ENCODE results near the gene KIAA1671. TPM values are rescaled to one million over a fixed set of nuclear protein-coding genes. Genes with fewer than 3 reads are reported as not detected.

Gene KIAA1671
- total RNA-seq, 1 donor from 2014 or later = 62.1 TPM

DNA sequence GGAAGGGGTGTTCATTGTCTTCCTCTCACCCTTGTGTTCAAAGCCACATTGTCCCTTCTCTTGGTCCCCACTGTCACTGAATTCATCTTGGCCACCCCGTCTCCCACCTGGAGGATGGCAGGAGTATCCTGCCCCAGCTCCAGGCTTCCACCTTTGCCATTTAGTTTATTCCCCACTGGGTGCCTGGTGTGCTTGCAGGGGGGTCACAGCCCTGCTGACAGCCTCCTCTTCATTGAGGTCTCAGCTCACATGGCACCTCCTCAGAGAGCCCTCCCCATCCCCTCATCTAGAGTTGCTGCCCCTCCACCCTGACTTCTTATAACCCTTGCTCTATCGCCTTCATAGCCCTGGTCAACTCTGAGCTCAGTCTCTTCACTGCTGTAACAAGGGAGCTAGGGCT, 36.6 kb downstream of the KIAA1671 start:
- peaks cover 8% of the 10 kb centered on the region for H3K36me3 Mint-ChIP-seq (ENCODE audit: insufficient read depth)
- TF ChIP-seq, protein P1, sequence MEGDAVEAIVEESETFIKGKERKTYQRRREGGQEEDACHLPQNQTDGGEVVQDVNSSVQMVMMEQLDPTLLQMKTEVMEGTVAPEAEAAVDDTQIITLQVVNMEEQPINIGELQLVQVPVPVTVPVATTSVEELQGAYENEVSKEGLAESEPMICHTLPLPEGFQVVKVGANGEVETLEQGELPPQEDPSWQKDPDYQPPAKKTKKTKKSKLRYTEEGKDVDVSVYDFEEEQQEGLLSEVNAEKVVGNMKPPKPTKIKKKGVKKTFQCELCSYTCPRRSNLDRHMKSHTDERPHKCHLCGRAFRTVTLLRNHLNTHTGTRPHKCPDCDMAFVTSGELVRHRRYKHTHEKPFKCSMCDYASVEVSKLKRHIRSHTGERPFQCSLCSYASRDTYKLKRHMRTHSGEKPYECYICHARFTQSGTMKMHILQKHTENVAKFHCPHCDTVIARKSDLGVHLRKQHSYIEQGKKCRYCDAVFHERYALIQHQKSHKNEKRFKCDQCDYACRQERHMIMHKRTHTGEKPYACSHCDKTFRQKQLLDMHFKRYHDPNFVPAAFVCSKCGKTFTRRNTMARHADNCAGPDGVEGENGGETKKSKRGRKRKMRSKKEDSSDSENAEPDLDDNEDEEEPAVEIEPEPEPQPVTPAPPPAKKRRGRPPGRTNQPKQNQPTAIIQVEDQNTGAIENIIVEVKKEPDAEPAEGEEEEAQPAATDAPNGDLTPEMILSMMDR (IDR thresholded peaks at IDR 0.05; ENCODE audit: unreplicated experiment) = no peak
- no peak overlapping the region for H3K4me3 Mint-ChIP-seq (ENCODE audit: low read depth)
- H3K27me3 Mint-ChIP-seq = no peaks in the 10 kb centered on the region
- H3K4me1 Mint-ChIP-seq (ENCODE audit: low read depth) = no peaks in the 10 kb centered on the region
- no peak for DNase-seq (ENCODE audit: low spot score, unreplicated experiment)
- peaks cover 4% of the 10 kb centered on the region for H3K9me3 Mint-ChIP-seq (ENCODE audit: low read depth)
- H3K27ac Mint-ChIP-seq = peak overlapping the region; percentile 61

DNA sequence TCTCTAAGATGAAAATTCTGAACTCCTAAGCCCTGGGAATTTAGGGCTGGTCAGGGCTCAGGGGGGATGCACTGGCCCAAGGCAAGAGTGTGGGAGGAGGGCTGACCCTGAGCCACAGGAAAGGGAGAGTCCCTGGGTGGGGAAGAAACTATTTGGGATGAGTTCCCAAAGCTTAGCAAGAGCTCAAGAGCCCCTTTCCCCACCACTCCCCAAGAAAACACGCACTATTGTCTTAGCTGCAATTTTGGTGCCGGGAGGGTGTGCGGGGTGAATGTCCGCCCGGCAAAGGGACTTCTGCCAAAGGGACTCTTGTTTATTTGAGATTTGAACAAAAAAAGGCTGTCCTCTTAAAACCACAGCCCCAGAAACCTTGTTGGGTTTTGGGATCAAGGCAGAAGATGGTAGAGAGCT, 37.0 kb downstream of the KIAA1671 start:
- Mint-ChIP-seq H3K9me3 (ENCODE audit: low read depth) (peaks cover 4% of the 10 kb centered on the region), H3K36me3 (ENCODE audit: insufficient read depth) (peaks cover 8% of the 10 kb centered on the region), H3K27me3 (no peaks in the 10 kb centered on the region), H3K27ac (peak overlapping the region; percentile 30), H3K4me1 (ENCODE audit: low read depth) (no peaks in the 10 kb centered on the region), H3K4me3 (ENCODE audit: low read depth) (no peak overlapping the region)
- TF ChIP-seq, protein P1 (IDR thresholded peaks at IDR 0.05; ENCODE audit: unreplicated experiment) = no peak
- DNase-seq (ENCODE audit: low spot score, unreplicated experiment) = no peak

DNA sequence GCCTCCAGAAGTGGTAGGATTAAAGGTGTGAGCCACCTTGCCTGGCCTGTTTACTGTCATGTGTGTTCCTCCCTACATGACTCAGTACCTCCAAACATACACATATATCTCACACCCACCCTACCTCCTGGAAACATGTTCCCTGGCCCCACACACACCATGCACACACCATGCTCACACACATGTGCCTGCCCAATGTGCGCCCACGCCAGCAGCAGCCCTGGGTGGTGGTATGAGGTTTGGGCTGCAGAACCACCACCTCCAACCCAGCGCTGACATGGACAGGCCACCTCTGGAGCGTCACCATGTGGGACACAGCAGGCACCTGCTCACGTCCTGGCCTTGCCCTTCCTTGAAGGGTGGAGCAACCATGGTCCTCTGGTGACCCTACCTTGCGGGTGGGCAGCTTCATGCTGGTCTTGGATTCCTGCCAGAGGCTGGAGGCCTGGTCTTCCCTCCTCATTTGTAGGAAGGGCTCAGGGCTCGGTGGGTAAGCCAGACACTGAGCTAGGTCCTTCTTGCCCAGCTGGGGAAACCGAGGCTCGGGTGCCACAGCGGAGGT, 37.9 kb downstream of the KIAA1671 start:
- H3K27me3 Mint-ChIP-seq = no peaks in the 10 kb centered on the region
- TF ChIP-seq, protein P1 (IDR thresholded peaks at IDR 0.05; ENCODE audit: unreplicated experiment) = no peak
- H3K4me3 Mint-ChIP-seq (ENCODE audit: low read depth) = no peak overlapping the region
- H3K36me3 Mint-ChIP-seq (ENCODE audit: insufficient read depth) = peaks cover 8% of the 10 kb centered on the region
- no peak overlapping the region for H3K27ac Mint-ChIP-seq
- H3K4me1 Mint-ChIP-seq (ENCODE audit: low read depth) = no peaks in the 10 kb centered on the region
- H3K9me3 Mint-ChIP-seq (ENCODE audit: low read depth) = peaks cover 4% of the 10 kb centered on the region
- no peak for DNase-seq (ENCODE audit: low spot score, unreplicated experiment)

DNA sequence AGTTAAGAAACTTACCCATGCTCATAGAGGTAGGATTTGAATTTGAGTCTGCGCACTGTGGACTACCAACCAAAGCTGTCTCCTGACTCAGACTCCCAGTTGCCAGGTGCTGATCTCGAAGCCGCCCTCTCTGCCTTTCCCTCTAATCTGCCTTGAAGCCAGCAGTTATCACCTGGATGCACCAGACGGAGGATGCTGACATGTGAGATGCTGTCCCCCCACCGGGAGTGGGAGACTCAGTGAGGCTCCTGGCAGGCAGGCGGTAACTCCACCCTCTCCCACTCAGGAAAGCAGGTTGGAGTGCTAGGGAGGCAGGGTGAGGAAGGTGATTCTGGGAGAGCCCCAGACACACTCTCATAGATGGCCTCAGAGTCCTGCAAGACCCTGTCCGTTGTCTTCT, 40.4 kb downstream of the KIAA1671 start:
- no peak for DNase-seq (ENCODE audit: low spot score, unreplicated experiment)
- no peaks in the 10 kb centered on the region for H3K36me3 Mint-ChIP-seq (ENCODE audit: insufficient read depth)
- H3K9me3 Mint-ChIP-seq (ENCODE audit: low read depth) = no peaks in the 10 kb centered on the region
- no peak overlapping the region for H3K4me3 Mint-ChIP-seq (ENCODE audit: low read depth)
- TF ChIP-seq, protein P1 (IDR thresholded peaks at IDR 0.05; ENCODE audit: unreplicated experiment) = no peak
- H3K27ac Mint-ChIP-seq = no peak overlapping the region
- H3K4me1 Mint-ChIP-seq (ENCODE audit: low read depth) = peaks cover 17% of the 10 kb centered on the region
- H3K27me3 Mint-ChIP-seq = no peaks in the 10 kb centered on the region

DNA sequence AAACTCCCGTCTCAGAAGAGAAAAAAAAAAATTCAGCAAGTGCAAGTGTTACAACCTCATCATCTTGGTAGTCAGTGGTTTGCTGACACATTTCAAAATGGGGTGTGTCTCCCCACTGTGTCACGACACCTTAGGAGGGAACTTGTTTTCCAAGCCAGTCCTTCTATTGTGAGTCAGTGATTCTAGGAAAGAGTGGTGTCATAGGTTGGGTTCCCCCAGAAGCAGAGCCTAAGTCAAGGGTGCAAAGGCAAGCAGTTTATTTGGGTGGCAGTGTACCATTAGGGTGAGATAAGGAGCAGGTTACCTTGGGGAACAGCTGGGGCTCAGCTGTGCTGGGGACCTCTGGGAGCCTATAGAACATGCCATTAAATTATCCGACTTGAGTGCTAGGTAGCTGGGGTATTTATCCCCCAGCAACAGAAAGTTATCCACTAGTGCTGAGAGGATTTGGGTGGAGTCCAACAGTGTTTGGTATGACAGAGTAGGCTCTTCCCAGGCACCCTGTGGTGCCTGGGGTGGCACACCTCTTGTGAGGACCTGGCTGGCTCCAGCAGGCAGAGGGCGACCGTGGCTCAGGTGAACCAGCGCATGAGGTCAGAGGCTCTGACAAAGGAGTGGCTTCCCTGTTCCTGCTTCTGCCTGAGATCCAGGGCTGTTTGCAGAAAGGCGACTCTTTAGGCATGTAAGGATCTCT, 41.7 kb downstream of the KIAA1671 start:
- Mint-ChIP-seq H3K4me1 (ENCODE audit: low read depth) (peaks cover 17% of the 10 kb centered on the region), H3K9me3 (ENCODE audit: low read depth) (no peaks in the 10 kb centered on the region), H3K4me3 (ENCODE audit: low read depth) (no peak overlapping the region), H3K36me3 (ENCODE audit: insufficient read depth) (no peaks in the 10 kb centered on the region), H3K27ac (no peak overlapping the region), H3K27me3 (no peaks in the 10 kb centered on the region)
- TF ChIP-seq, protein P1 (IDR thresholded peaks at IDR 0.05; ENCODE audit: unreplicated experiment) = peak; percentile 13
- no peak for DNase-seq (ENCODE audit: low spot score, unreplicated experiment)
